Natural killer cell (primary cell): Measurements from ENCODE around the gene GRM2. TPM values are rescaled to one million over a fixed set of nuclear protein-coding genes. Genes with fewer than 3 reads are reported as not detected.

Experiments used
- ATAC-seq, 3 donors: fragments of 150-1000 bp in 2 of 3; fragments of 200-7000 bp in 1 of 3; cut with Tn5 transposase; 1 replicate in 1 of 3; 2 replicates in 2 of 3; pipeline ENCODE4 v1.10.0; 2021; ENCODE audit warnings: mild to moderate bottlenecking in 2 of 3, moderate library complexity in 2 of 3
- DNase-seq, 2 donors: peaks; one replicate each; pipeline versions ENCODE4 v3.0.0 to v3.0.0-alpha.2; 2013 to 2021; ENCODE audit warnings: mixed read lengths in 1 of 2
- H3K27ac ChIP-seq: one replicate; pipeline ENCODE4 v1.5.1; 2013; ENCODE audit warnings: mild to moderate bottlenecking, low read length
- H3K27me3 ChIP-seq: one replicate; pipeline ENCODE4 v1.6.1; 2013; ENCODE audit warnings: low read length; ENCODE audit not compliant: control insufficient read depth, insufficient read depth
- H3K36me3 ChIP-seq: one replicate; pipeline ENCODE4 v1.6.1; 2013; ENCODE audit warnings: low read length; ENCODE audit not compliant: control insufficient read depth, insufficient read depth
- H3K4me1 ChIP-seq: one replicate; pipeline ENCODE4 v1.6.1; 2013; ENCODE audit warnings: low read length; ENCODE audit not compliant: control insufficient read depth, insufficient read depth
- H3K4me3 ChIP-seq: one replicate; pipeline ENCODE4 v1.5.1; 2013; ENCODE audit warnings: low read length
- H3K9me3 ChIP-seq: one replicate; pipeline ENCODE4 v1.6.1; 2013; ENCODE audit warnings: low read length; ENCODE audit not compliant: control insufficient read depth, insufficient read depth
- H3K27ac Mint-ChIP-seq, 2 donors: one replicate each; pipeline ENCODE4 v1.8.0; 2022; ENCODE audit warnings: mild to moderate bottlenecking in 2 of 2, mixed read lengths in 2 of 2, moderate library complexity in 1 of 2
- H3K27me3 Mint-ChIP-seq, 2 donors: one replicate each; pipeline ENCODE4 v1.8.0; 2022; ENCODE audit warnings: low read depth in 2 of 2, mixed read lengths in 2 of 2
- H3K36me3 Mint-ChIP-seq: one replicate; pipeline ENCODE4 v1.8.0; 2022; ENCODE audit warnings: mixed read lengths
- H3K4me1 Mint-ChIP-seq, 2 donors: one replicate each; pipeline ENCODE4 v1.8.0; 2022; ENCODE audit warnings: mixed read lengths in 2 of 2
- H3K4me3 Mint-ChIP-seq: one replicate; pipeline ENCODE4 v1.8.0; 2022; ENCODE audit warnings: mild to moderate bottlenecking, moderate library complexity, mixed read lengths
- H3K9me3 Mint-ChIP-seq, 2 donors: one replicate each; pipeline ENCODE4 v1.8.0; 2022; ENCODE audit warnings: mixed read lengths in 2 of 2
- CTCF ChIP-seq: fragments of 200-600 bp; IDR thresholded peaks from one replicate; pipeline ENCODE4 v1.8.0; 2022; ENCODE audit warnings: antibody characterized with exemption
- WGBS: methylation state at CpG from one replicate; pipeline ENCODE4 v1.1.7; 2013; ENCODE audit warnings: missing lambda C conversion rate; ENCODE audit not compliant: insufficient coverage; 5-methylcytosine and 5-hydroxymethylcytosine counted together
- intact Hi-C: fragments of 100-400 bp; cut with micrococcal nuclease; formaldehyde crosslinking; loops from one replicate; pipeline ENCODE4 v1.14.2; 2022
- total RNA-seq, 4 donors: library from RNA; stranded (reverse); fragments of 120-200 nt in 1 of 4; gene quantifications; one replicate each; pipeline versions ENCODE4 v1.2.3 to v1.2.4, GENCODE V29; 2013 to 2022

Gene GRM2
- total RNA-seq, 3 donors from 2014 or later (not counting 1 experiment from before 2014, with no cell fraction given) = 5.6 to 8.0 (median 7.4) TPM

GRCh38 chr3:51710631-51711351 is 3.9 kb downstream of the GRM2 start:
- intact Hi-C loops = no loop called here
- no peak for TF ChIP-seq CTCF
- ATAC-seq = no peak
- Mint-ChIP-seq H3K27ac (no peak overlapping the region), H3K4me1 (peaks cover 16 to 34% of the 10 kb centered on the region in 2 donors), H3K27me3 (no peaks in the 10 kb centered on the region), H3K36me3 (no peaks in the 10 kb centered on the region), H3K4me3 (no peak overlapping the region), H3K9me3 (no peaks in the 10 kb centered on the region)
- H3K27ac ChIP-seq = no peak overlapping the region
- H3K27me3 ChIP-seq = no peaks in the 10 kb centered on the region
- DNase-seq = no peak
- H3K4me3 ChIP-seq = no peak overlapping the region
- WGBS = 96% methylated on average over 10 of the region's 10 CpGs
- no peaks in the 10 kb centered on the region for H3K36me3 ChIP-seq
- no peaks in the 10 kb centered on the region for H3K9me3 ChIP-seq
- H3K4me1 ChIP-seq = no peaks in the 10 kb centered on the region

GRCh38 chr3:51711352-51712037 is 4.6 kb downstream of the GRM2 start:
- intact Hi-C loops = no loop called here
- no peaks in the 10 kb centered on the region for H3K36me3 ChIP-seq
- no peak for TF ChIP-seq CTCF

GRCh38 chr3:51712038-51712420 is 5.2 kb downstream of the GRM2 start:
- Histone ChIP-seq H3K27ac (no peak overlapping the region), H3K4me1 (no peaks in the 10 kb centered on the region), H3K27me3 (no peaks in the 10 kb centered on the region), H3K36me3 (no peaks in the 10 kb centered on the region), H3K4me3 (no peak overlapping the region), H3K9me3 (no peaks in the 10 kb centered on the region)
- Mint-ChIP-seq H3K4me1 (peaks cover 16 to 26% of the 10 kb centered on the region in 2 donors), H3K27me3 (no peaks in the 10 kb centered on the region), H3K4me3 (no peak overlapping the region), H3K27ac (no peak overlapping the region), H3K9me3 (no peaks in the 10 kb centered on the region), H3K36me3 (no peaks in the 10 kb centered on the region)
- no peak for TF ChIP-seq CTCF
- intact Hi-C loops = no loop called here
- DNase-seq (no peak), ATAC-seq (no peak)
- WGBS = 67% methylated on average over 1 of the region's 1 CpG

More at GRCh38 chr3:51711352-51712037, 4.6 kb downstream of the GRM2 start:
- Histone ChIP-seq H3K4me3 (no peak overlapping the region), H3K4me1 (no peaks in the 10 kb centered on the region), H3K27me3 (no peaks in the 10 kb centered on the region), H3K27ac (no peak overlapping the region), H3K9me3 (no peaks in the 10 kb centered on the region)
- no peaks in the 10 kb centered on the region for H3K27me3 Mint-ChIP-seq
- ATAC-seq = no peak
- DNase-seq = no peak
- no peaks in the 10 kb centered on the region for H3K9me3 Mint-ChIP-seq
- no peak overlapping the region for H3K27ac Mint-ChIP-seq
- H3K36me3 Mint-ChIP-seq = no peaks in the 10 kb centered on the region
- H3K4me1 Mint-ChIP-seq = peaks cover 16 to 27% of the 10 kb centered on the region in 2 donors
- 93% methylated on average over 8 of the region's 8 CpGs for WGBS
- H3K4me3 Mint-ChIP-seq = no peak overlapping the region
